ENCODE results near the gene ULBP3.
"Not testable (repeated sequence)": the region's sequence is repeated elsewhere in the genome, so short reads cannot be mapped to it uniquely, and the experiment has no call there.

DNA sequence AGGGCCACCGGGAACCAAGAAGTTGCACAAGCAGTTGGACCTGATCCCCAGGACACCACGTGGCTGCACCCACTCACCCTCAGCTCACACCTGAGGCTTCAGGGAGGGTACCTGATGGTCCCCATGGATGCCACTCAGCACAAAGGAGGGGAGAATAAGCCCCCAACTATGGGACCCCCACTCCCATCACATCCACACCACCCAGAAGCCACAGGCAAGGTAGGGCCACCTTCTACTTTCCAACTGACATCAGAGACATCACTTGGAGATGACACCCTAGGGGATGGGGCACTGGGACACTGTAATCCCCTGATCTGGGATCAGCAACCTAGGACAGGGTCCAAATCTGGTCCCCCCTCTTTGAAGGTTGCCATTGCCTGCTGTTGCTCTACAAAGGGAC is 44.9 kb downstream of the ULBP3 start:
- TF ChIP-seq, protein P1, sequence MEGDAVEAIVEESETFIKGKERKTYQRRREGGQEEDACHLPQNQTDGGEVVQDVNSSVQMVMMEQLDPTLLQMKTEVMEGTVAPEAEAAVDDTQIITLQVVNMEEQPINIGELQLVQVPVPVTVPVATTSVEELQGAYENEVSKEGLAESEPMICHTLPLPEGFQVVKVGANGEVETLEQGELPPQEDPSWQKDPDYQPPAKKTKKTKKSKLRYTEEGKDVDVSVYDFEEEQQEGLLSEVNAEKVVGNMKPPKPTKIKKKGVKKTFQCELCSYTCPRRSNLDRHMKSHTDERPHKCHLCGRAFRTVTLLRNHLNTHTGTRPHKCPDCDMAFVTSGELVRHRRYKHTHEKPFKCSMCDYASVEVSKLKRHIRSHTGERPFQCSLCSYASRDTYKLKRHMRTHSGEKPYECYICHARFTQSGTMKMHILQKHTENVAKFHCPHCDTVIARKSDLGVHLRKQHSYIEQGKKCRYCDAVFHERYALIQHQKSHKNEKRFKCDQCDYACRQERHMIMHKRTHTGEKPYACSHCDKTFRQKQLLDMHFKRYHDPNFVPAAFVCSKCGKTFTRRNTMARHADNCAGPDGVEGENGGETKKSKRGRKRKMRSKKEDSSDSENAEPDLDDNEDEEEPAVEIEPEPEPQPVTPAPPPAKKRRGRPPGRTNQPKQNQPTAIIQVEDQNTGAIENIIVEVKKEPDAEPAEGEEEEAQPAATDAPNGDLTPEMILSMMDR (IDR thresholded peaks at IDR 0.05), result not testable (repeated sequence)
- TF ChIP-seq EZH2 (IDR thresholded peaks at IDR 0.05; ENCODE audit: borderline replicate concordance, insufficient read depth, low read depth, low read length, poor library complexity, severe bottlenecking), result not testable (repeated sequence)
